ENCODE measurements around the gene NEDD9. TPM values are rescaled to one million over a fixed set of nuclear protein-coding genes. Genes with fewer than 3 reads are reported as not detected.

Gene NEDD9
- total RNA-seq, 4 donors from 2014 or later, result 19.8 to 49.4 (median 35.6) TPM

DNA sequence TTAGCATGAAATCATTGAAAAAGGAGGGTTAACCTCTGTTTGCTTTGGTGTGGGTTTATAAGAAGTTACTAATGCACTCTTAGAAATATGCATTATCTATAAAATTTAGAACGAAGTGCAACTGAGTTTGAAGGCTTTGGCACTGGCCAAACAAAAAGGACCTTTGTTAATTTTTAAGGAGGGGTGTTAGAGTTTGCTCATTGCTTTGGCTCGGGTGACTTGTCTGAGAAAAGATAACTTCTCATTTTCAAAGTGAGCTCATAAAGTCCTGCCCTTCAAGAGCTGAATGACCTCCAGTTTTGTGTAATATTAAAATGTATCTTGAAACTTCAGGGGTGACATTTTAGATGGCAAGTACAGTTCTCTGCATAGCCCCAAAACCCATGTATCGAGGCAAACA, 25.9 kb downstream of the NEDD9 start:
- TF ChIP-seq, protein P1, sequence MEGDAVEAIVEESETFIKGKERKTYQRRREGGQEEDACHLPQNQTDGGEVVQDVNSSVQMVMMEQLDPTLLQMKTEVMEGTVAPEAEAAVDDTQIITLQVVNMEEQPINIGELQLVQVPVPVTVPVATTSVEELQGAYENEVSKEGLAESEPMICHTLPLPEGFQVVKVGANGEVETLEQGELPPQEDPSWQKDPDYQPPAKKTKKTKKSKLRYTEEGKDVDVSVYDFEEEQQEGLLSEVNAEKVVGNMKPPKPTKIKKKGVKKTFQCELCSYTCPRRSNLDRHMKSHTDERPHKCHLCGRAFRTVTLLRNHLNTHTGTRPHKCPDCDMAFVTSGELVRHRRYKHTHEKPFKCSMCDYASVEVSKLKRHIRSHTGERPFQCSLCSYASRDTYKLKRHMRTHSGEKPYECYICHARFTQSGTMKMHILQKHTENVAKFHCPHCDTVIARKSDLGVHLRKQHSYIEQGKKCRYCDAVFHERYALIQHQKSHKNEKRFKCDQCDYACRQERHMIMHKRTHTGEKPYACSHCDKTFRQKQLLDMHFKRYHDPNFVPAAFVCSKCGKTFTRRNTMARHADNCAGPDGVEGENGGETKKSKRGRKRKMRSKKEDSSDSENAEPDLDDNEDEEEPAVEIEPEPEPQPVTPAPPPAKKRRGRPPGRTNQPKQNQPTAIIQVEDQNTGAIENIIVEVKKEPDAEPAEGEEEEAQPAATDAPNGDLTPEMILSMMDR (IDR thresholded peaks at IDR 0.05 in 4 of 5, conservative IDR thresholded peaks at IDR 0.05 in 1 of 5), result no peak
- no peak for TF ChIP-seq POLR2A (IDR thresholded peaks at IDR 0.05)
- Histone ChIP-seq H3K4me3 (no peak overlapping the region), H3K27ac (peak overlapping the region; percentile 55 to 74 (median 65)), H3K9me3 (no peaks in the 10 kb centered on the region), H3K4me1 (peaks cover 36% of the 10 kb centered on the region in 2 donors), H3K27me3 (no peaks in the 10 kb centered on the region), H3K36me3 (peaks cover 0 to 4% of the 10 kb centered on the region in 2 donors)
- ATAC-seq (no peak), DNase-seq (no peak)
- intact Hi-C loops (cut with DNase I; ENCODE audit: low total_unique reads), result no loop called here
- in situ Hi-C loops (cut with MboI; ENCODE audit: low sequenced_read_pairs in 4 of 4), result no loop called here

DNA sequence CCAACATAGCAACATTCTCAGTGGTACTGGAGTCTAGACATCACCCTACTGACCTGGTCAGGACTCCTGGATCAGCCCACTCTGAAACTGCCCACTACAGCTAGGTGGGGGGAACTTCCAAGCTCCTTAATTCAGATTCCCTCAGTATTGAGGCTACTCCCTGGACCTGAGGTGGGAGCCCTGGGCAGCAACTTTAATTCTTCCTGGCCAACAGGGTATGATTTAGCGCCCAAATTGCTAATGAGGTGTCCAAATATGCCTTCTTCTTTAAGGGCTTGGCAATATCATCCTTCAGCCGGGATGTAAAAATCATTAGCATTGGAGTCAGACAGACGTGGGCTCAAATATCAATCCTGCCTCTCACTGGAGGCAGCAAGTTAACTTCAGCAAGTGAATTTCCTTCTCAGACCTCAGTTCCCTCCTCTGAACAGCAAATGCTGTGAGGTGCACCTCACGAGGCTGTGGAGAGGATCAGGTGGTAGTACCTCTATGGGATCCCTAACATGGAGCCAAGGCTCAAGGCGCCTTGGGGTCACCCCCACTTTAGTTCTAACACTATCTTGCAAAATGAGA, 27.6 kb downstream of the NEDD9 start:
- H3K27ac ChIP-seq, result no peak overlapping the region
- no peaks in the 10 kb centered on the region for H3K9me3 ChIP-seq
- DNase-seq (no peak), ATAC-seq (no peak)
- H3K4me3 ChIP-seq, result no peak overlapping the region
- H3K36me3 ChIP-seq, result peaks cover 0 to 14% of the 10 kb centered on the region in 2 donors
- no peaks in the 10 kb centered on the region for H3K27me3 ChIP-seq
- TF ChIP-seq, protein P1 (IDR thresholded peaks at IDR 0.05 in 4 of 5, conservative IDR thresholded peaks at IDR 0.05 in 1 of 5), result no peak
- TF ChIP-seq POLR2A (IDR thresholded peaks at IDR 0.05), result no peak
- H3K4me1 ChIP-seq, result peaks cover 26 to 32% of the 10 kb centered on the region in 2 donors
- in situ Hi-C loops (cut with MboI; ENCODE audit: low sequenced_read_pairs in 4 of 4) (no loop called here), intact Hi-C loops (cut with DNase I; ENCODE audit: low total_unique reads) (no loop called here)

DNA sequence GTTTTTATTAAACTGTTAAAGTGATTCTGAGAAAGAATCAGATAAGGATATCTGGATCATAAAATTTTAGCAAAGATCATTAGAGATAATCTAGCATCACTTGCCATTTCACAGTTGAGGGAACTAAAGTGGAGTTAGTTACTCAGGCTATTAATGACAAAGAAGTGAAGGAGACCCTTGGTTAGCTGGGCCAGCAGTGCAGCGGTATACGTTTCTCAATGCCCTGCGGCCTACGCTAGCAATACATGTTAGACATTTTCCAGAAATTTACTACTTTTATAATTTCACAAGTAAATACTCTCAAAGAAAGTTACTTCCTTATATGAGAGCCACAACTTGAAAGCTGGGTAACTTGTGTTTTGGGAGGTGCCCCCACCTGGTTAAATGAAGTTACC, 28.5 kb downstream of the NEDD9 start:
- Histone ChIP-seq H3K9me3 (no peaks in the 10 kb centered on the region), H3K4me1 (peaks cover 26 to 28% of the 10 kb centered on the region in 2 donors), H3K36me3 (peaks cover 0 to 14% of the 10 kb centered on the region in 2 donors), H3K27ac (peak overlapping the region in 1 of 4 donors; percentile 7), H3K4me3 (no peak overlapping the region), H3K27me3 (no peaks in the 10 kb centered on the region)
- DNase-seq (no peak), ATAC-seq (no peak)
- intact Hi-C loops (cut with DNase I; ENCODE audit: low total_unique reads), result no loop called here
- TF ChIP-seq, protein P1 (IDR thresholded peaks at IDR 0.05 in 4 of 5, conservative IDR thresholded peaks at IDR 0.05 in 1 of 5), result no peak
- in situ Hi-C loops (cut with MboI; ENCODE audit: low sequenced_read_pairs in 4 of 4), result no loop called here

DNA sequence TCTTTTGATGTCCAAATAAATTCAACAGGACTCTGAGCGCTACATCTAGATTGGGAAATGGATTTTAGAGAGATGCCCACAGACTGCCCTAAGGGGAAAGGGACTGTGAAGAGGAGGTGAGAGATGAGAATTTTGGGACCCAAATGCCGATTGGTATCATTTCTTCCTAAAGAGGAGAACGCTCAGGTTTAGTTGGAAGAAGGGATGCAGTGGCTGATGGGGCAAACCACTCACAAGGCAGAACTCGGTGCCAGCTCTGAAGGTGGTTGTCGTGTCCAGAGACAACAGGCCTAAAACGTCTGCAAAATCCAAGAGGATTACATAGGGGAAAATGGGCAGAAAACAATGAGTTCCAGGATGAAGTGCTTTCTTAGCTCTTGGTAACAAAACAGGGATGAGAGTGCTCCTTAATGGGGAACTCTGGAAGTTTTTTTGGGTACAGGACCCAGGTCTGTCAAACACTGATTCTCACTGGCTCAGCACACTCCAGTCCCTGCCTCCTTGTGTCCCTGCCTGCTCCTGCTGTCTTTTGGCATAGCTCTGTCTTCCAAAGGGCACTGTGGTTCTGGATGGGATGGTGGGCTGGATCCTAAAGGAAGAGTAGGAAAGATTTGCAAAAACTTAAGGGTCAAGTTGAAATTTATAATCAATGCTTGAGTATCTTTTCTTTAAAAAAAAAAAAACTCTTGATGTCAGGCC, 29.0 kb downstream of the NEDD9 start:
- H3K36me3 ChIP-seq, result peaks cover 0 to 14% of the 10 kb centered on the region in 2 donors
- no peak for TF ChIP-seq POLR2A (IDR thresholded peaks at IDR 0.05)
- intact Hi-C loops (cut with DNase I; ENCODE audit: low total_unique reads), result no loop called here
- peak overlapping the region in 2 of 4 donors; percentile 27 to 43 for H3K27ac ChIP-seq
- H3K9me3 ChIP-seq, result no peaks in the 10 kb centered on the region
- H3K27me3 ChIP-seq, result no peaks in the 10 kb centered on the region
- H3K4me1 ChIP-seq, result peaks cover 26 to 28% of the 10 kb centered on the region in 2 donors
- DNase-seq (no peak), ATAC-seq (no peak)
- H3K4me3 ChIP-seq, result no peak overlapping the region
- in situ Hi-C loops (cut with MboI; ENCODE audit: low sequenced_read_pairs in 4 of 4), result no loop called here

DNA sequence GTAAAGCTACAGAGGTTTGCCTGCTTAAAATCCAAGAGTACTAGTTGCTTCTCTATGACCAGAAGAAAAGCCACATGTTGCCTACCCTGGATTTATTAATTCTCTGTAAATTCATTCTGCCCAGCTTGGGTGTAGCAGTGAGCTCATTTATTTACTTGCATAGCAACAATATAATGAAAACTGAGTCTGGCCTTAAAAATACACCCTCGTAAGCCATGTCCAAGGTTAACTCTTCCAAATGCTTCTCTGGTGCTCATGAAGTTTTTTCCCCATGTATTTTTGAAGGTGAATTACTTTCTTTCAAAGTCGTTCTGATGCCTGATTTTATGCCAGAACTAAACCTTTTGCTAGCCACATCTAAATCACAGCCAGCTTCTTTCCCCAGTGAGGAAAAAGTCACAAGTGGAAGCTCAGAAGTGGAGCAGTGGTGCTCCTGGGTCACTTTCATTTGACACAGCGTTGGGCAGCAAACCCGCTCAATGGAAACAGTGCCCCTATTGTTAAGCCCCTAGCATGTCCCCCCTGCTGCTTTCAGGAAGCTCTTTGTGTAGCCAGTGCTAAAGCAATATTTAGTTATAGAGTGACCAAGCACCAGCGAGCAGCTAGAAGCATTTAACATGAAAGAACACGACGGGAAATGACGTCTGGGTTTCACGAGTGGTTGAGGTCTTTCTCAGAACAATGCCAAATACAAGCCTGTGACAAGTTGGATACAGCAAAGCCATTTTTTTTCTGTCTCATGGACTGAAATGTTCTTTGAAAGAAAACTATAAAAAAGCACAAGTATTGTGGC, 29.8 kb downstream of the NEDD9 start:
- H3K27ac ChIP-seq, result peak overlapping the region in 3 of 4 donors; percentile 5 to 43 (median 27)
- in situ Hi-C loops (cut with MboI; ENCODE audit: low sequenced_read_pairs in 4 of 4), result no loop called here
- peaks cover 0 to 14% of the 10 kb centered on the region in 2 donors for H3K36me3 ChIP-seq
- no peaks in the 10 kb centered on the region for H3K9me3 ChIP-seq
- DNase-seq, result no peak
- ATAC-seq, result no peak
- H3K4me1 ChIP-seq, result peaks cover 28 to 30% of the 10 kb centered on the region in 2 donors
- no peaks in the 10 kb centered on the region for H3K27me3 ChIP-seq
- H3K4me3 ChIP-seq, result no peak overlapping the region
- no peak for TF ChIP-seq POLR2A (IDR thresholded peaks at IDR 0.05)
- TF ChIP-seq, protein P1 (IDR thresholded peaks at IDR 0.05 in 4 of 5, conservative IDR thresholded peaks at IDR 0.05 in 1 of 5), result no peak
- intact Hi-C loops (cut with DNase I; ENCODE audit: low total_unique reads), result no loop called here

Data from gastrocnemius medialis (tissue), 4 donors.